DOHH2 (cell line): ENCODE measurements around the gene CARNS1.

Experiments used
- H3F3A ChIP-seq: fragments of 200-600 bp; sonication (generic), shearing (Covaris generic); 2 replicates; pipeline ENCODE4 v1.6.0; 2016; ENCODE audit warnings: antibody characterized with exemption, mild to moderate bottlenecking; ENCODE audit not compliant: control insufficient read depth, insufficient read depth
- H3K27ac ChIP-seq: fragments of 200-600 bp; sonication (generic); 2 replicates; pipeline ENCODE4 v1.5.1; 2014; ENCODE audit warnings: low read depth, mild to moderate bottlenecking, low read length, moderate library complexity
- H3K27me3 ChIP-seq: fragments of 200-600 bp; sonication (generic); 2 replicates; pipeline ENCODE4 v1.6.1; 2014; ENCODE audit warnings: mild to moderate bottlenecking, low read length, mixed read lengths; ENCODE audit not compliant: control insufficient read depth
- H3K36me3 ChIP-seq: fragments of 200-600 bp; sonication (generic); 2 replicates; pipeline ENCODE4 v1.6.1; 2014; ENCODE audit warnings: mild to moderate bottlenecking, low read length, moderate library complexity, mixed read lengths; ENCODE audit not compliant: control insufficient read depth
- H3K4me1 ChIP-seq: fragments of 200-600 bp; sonication (generic); 2 replicates; pipeline ENCODE4 v1.6.1; 2014; ENCODE audit warnings: mild to moderate bottlenecking, low read length, mixed read lengths; ENCODE audit not compliant: control insufficient read depth
- H3K4me2 ChIP-seq: fragments of 200-600 bp; sonication (generic); 2 replicates; pipeline ENCODE4 v1.6.0; 2014; ENCODE audit warnings: mild to moderate bottlenecking, low read length, moderate library complexity
- H3K4me3 ChIP-seq: fragments of 200-600 bp; sonication (generic); 2 replicates; pipeline ENCODE4 v1.5.1; 2014; ENCODE audit warnings: mild to moderate bottlenecking, low read length, mixed read lengths
- H3K79me2 ChIP-seq: fragments of 200-600 bp; sonication (generic); 2 replicates; pipeline ENCODE4 v1.6.1; 2014; ENCODE audit warnings: mild to moderate bottlenecking, low read length, mixed read lengths; ENCODE audit not compliant: control insufficient read depth
- H3K9me2 ChIP-seq: fragments of 200-600 bp; sonication (generic); replicated peaks from 2 replicates; pipeline ENCODE4 v1.6.1; 2014; ENCODE audit warnings: mild to moderate bottlenecking, low read length, mixed read lengths; ENCODE audit not compliant: control insufficient read depth
- H3K9me3 ChIP-seq: fragments of 200-600 bp; sonication (generic); 2 replicates; pipeline ENCODE4 v1.6.1; 2014; ENCODE audit warnings: antibody characterized with exemption, low read length, mixed read lengths; ENCODE audit not compliant: control insufficient read depth, insufficient read depth
- H4K20me1 ChIP-seq: fragments of 200-600 bp; sonication (generic); 2 replicates; pipeline ENCODE4 v1.6.0; 2014; ENCODE audit warnings: low read depth, mild to moderate bottlenecking, antibody characterized with exemption, low read length, moderate library complexity; ENCODE audit not compliant: control insufficient read depth, insufficient read depth
- CTCF ChIP-seq: fragments of 200-600 bp; sonication (generic); IDR thresholded peaks from one replicate; pipeline ENCODE4 v1.5.1; 2014; ENCODE audit warnings: antibody characterized with exemption, mild to moderate bottlenecking, low read depth, low read length; ENCODE audit not compliant: poor library complexity, severe bottlenecking
- EZH2phosphoT487 ChIP-seq: fragments of 200-600 bp; sonication (generic); IDR thresholded peaks from 2 replicates; pipeline ENCODE4 v1.6.1; 2017; ENCODE audit warnings: borderline replicate concordance, mild to moderate bottlenecking, antibody characterized with exemption, low read length, moderate library complexity, mixed read lengths

CARNS1 gene

GRCh38 chr11:67428052-67429001, 12.8 kb downstream of the CARNS1 start, which contains the start of gene RPS6KB2:
Gene RPS6KB2 (plus strand): TSS chr11:67428494. CDS start chr11:67428546, 52 bp downstream.
- Histone ChIP-seq H3K4me2 (peak within 1 kb of the TSS; percentile 73), H3K9me3 (no peaks in the 10 kb centered on the region), H3K4me3 (peak within 1 kb of the TSS; percentile 73), H4K20me1 (no peaks in the 10 kb centered on the region), H3K9me2 (no peaks in the 10 kb centered on the region), H3K36me3 (peaks cover 35% of the 10 kb centered on the region), H3K79me2 (peaks cover 31% of the 10 kb centered on the region), H3K27me3 (no peaks in the 10 kb centered on the region), H3K4me1 (peaks cover 16% of the 10 kb centered on the region), H3K27ac (peak within 1 kb of the TSS; percentile 29), H3F3A (0 out of 2 replicates have a peak, but pooled peaks cover 1% of the 10 kb centered on the region)
- no peak for TF ChIP-seq EZH2phosphoT487
- TF ChIP-seq CTCF, result no peak

DNA sequence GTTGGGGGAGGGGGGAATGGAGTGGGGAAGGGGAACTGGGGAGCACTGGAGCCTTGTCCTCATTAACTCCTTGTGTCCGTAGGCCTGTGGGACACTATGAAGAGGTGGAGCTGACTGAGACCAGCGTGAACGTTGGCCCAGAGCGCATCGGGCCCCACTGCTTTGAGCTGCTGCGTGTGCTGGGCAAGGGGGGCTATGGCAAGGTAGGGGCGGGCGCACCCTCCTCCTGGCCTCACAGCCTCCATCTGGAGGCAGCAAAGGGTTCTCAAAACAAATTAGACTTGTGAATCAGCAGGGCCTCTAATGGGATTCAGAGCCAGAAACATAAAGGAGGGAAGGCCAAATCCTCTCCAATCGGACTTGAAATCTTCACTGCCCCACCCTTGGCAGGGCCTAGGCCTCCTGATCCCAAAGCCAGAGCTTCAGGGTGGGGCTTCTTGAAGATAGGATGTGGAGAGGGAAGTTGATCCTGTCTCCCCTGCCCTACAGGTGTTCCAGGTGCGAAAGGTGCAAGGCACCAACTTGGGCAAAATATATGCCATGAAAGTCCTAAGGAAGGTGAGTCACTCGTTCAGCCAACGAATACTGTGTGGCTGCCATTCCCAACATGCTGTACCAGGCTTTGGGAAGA, 13.7 kb downstream of the CARNS1 start:
- no peak for TF ChIP-seq EZH2phosphoT487
- no peak for TF ChIP-seq CTCF
- Histone ChIP-seq H3K27ac (no peak overlapping the region), H3K9me3 (no peaks in the 10 kb centered on the region), H3K36me3 (peaks cover 44% of the 10 kb centered on the region), H3K4me1 (peaks cover 25% of the 10 kb centered on the region), H3K79me2 (peaks cover 34% of the 10 kb centered on the region), H3F3A (peaks cover 10% of the 10 kb centered on the region; the same call in 1 of the 2 replicates), H3K4me2 (peak overlapping the region; percentile 73), H3K4me3 (peak overlapping the region; percentile 73), H4K20me1 (no peaks in the 10 kb centered on the region), H3K9me2 (no peaks in the 10 kb centered on the region), H3K27me3 (no peaks in the 10 kb centered on the region)

DNA sequence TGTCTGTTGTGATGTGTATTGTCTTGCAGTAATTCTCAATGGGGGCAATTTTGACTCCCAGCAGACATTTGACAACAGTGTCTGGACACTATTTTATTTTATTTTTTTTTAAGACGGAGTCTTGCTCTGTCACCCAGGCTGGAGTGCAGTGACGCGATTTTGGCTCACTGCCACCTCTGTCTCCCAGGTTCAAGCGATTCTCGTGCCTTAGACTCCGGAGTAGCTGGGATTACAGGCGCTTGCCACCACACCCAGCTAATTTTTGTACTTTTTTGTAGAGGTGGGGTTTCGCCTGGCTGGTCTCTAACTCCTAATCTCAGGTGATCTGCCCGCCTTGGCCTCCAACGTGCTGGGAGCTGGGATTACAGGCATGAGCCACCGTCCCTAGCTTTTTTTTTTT, 14.2 kb downstream of the CARNS1 start:
- Histone ChIP-seq H3K27ac (no peak overlapping the region), H3K79me2 (peaks cover 37% of the 10 kb centered on the region), H3K36me3 (peaks cover 49% of the 10 kb centered on the region), H3K9me3 (no peaks in the 10 kb centered on the region), H3K27me3 (no peaks in the 10 kb centered on the region), H3F3A (peaks cover 14% of the 10 kb centered on the region), H4K20me1 (no peaks in the 10 kb centered on the region), H3K4me2 (peak overlapping the region; percentile 73), H3K4me3 (peak overlapping the region; percentile 73), H3K4me1 (peaks cover 30% of the 10 kb centered on the region), H3K9me2 (no peaks in the 10 kb centered on the region)
- no peak for TF ChIP-seq CTCF
